Measurements from ENCODE around the gene THSD4.

DNA sequence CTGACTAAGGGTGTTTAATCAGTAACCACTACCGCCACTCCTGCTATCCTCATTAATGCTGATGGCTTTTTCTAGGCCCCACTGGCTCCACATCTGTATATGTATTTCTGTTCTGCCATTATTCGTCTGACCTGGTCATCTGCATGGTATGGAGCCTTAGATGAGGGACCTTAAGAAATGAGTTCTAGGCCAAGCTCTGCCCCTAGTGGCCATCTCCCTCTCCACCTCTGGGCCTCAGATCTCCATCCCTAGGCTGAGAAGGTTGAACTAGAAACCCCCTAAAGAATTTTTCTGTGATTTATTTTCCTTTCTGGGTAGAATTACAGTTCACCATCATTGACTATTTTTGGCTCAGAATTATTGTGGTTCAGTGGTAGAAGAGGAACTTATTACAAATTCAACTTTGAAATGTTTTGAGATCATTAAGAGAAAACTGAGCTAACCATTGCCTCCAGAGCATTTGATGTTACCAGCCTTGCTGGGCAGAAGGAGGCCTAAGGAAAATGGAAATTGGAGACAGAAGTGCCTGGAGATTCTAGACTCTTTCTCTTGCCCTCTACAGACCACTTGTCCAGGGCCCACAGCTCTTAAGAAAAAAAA is 369.9 kb downstream of the THSD4 start:
- TF ChIP-seq CTCF (IDR thresholded peaks at IDR 0.05; ENCODE audit: low read length) = peak; percentile 46
- no peak for TF ChIP-seq EZH2 (IDR thresholded peaks at IDR 0.05; ENCODE audit: borderline replicate concordance, low read length)
